Stomach (tissue), 4 donors: Measurements from ENCODE around the gene ARHGAP10.

Experiments
- CTCF ChIP-seq, 7 experiments: fragments of 450-650 bp in 4 of 7; fragments of 200-600 bp in 3 of 7; sonication (generic) in 3 of 7; IDR thresholded peaks; one replicate each; pipeline ENCODE4 v1.5.1; 2016 to 2019; ENCODE audit warnings: antibody characterized with exemption in 7 of 7, control low read depth in 2 of 7, mild to moderate bottlenecking in 1 of 7
- POLR2A ChIP-seq, 4 donors: fragments of 450-650 bp; IDR thresholded peaks; one replicate each; pipeline ENCODE4 v1.6.1; 2016; ENCODE audit warnings: antibody characterized with exemption in 4 of 4, control low read depth in 2 of 4, mild to moderate bottlenecking in 1 of 4, moderate library complexity in 1 of 4
- POLR2AphosphoS5 ChIP-seq, 3 donors: sonication (generic); formaldehyde crosslinking; IDR thresholded peaks; one replicate each; pipeline ENCODE4 v1.6.1; 2016; ENCODE audit warnings: antibody characterized with exemption in 3 of 3

- TF ChIP-seq CTCF (IDR thresholded peaks at IDR 0.05), result no peak
- no peak for TF ChIP-seq POLR2AphosphoS5 (IDR thresholded peaks at IDR 0.05)
- no peak for TF ChIP-seq POLR2A (IDR thresholded peaks at IDR 0.05)
These were observed 21.9 kb upstream of the ARHGAP10 start for GRCh38 chr4:147709999-147710398.
